Stimulated activated CD4-positive, alpha-beta T cell treated with anti-CD3 and anti-CD28 coated beads, Interleukin-4, amount 100 ng/mL, for 4 hours (primary cell): ENCODE data around the gene VWCE.
"Not testable (repeated sequence)": the region's sequence is repeated elsewhere in the genome, so short reads cannot be mapped to it uniquely, and the experiment has no call there.

Source experiments
- DNase-seq, 2 experiments: peaks; one replicate each; pipeline ENCODE4 v3.0.0-alpha.2; 2020

Gene VWCE

GRCh38 chr11:61211327-61211952 is 83.7 kb downstream of the VWCE start:
- not testable (repeated sequence) for DNase-seq

- not testable (repeated sequence) for DNase-seq
These were observed 84.5 kb downstream of the VWCE start for GRCh38 chr11:61210629-61211028.
